HCT116 (cell line): ENCODE measurements around the gene PAX8.

Experiments
- ATF3 ChIP-seq: IDR thresholded peaks from 2 replicates; pipeline ENCODE4 v1.6.1; 2012
- CTCF ChIP-seq, 3 experiments: fragments of 200-600 bp in 1 of 3; sonication (generic) in 1 of 3; IDR thresholded peaks in 2 of 3; conservative IDR thresholded peaks in 1 of 3; 2 replicates each; pipeline ENCODE4 v1.5.1; 2012 to 2017; ENCODE audit warnings: low read depth in 2 of 3, low read length in 2 of 3, antibody characterized with exemption in 1 of 3, borderline replicate concordance in 1 of 3, control low read depth in 1 of 3, mild to moderate bottlenecking in 1 of 3, mixed read lengths in 1 of 3, mixed run types in 1 of 3, moderate library complexity in 1 of 3; ENCODE audit not compliant: insufficient read depth in 1 of 3
- EZH2 ChIP-seq: fragments of 200-600 bp; sonication (generic); IDR thresholded peaks from 2 replicates; pipeline ENCODE4 v1.6.1; 2017; ENCODE audit warnings: antibody characterized with exemption, mixed run types
- POLR2A ChIP-seq: IDR thresholded peaks from 2 replicates; pipeline ENCODE4 v1.7.0; 2011; ENCODE audit warnings: borderline replicate concordance; ENCODE audit not compliant: insufficient read depth, insufficient read length; ENCODE audit errors: extremely low read depth
- ZFX ChIP-seq: fragments of 450-650 bp; IDR thresholded peaks from 2 replicates; pipeline ENCODE4 v1.6.1; 2017

GRCh38 chr2:113171334-113172075 is 107.2 kb downstream of the PAX8 start:
- TF ChIP-seq ATF3 (no peak), CTCF (IDR thresholded peaks at IDR 0.05 in 2 of 3, conservative IDR thresholded peaks at IDR 0.05 in 1 of 3; ENCODE audit: borderline replicate concordance in 1 of 3, insufficient read depth in 1 of 3, low read depth in 2 of 3, low read length in 2 of 3) (no peak), POLR2A (no peak), ZFX (no peak), EZH2 (no peak)
